HK-2 (cell line): ENCODE measurements around the gene PDILT.
"Not testable (repeated sequence)": the region's sequence is repeated elsewhere in the genome, so short reads cannot be mapped to it uniquely, and the experiment has no call there.

Experiments
- DNase-seq: peaks from one replicate; pipeline ENCODE4 v3.0.0-alpha.2; 2018; ENCODE audit not compliant: unreplicated experiment

The PDILT gene

GRCh38 chr16:20404637-20405036 lies at the start of gene PDILT:
PDILT (minus strand) TSS chr16:20404737; CDS start chr16:20399300, 5,437 bp downstream.
- no peak for DNase-seq

GRCh38 chr16:20453633-20454032 lies 49.1 kb upstream of the PDILT start:
- DNase-seq: not testable (repeated sequence)

- not testable (repeated sequence) for DNase-seq
Measured at GRCh38 chr16:20451364-20451763, 46.8 kb upstream of the PDILT start, which contains the start of gene ACSM2A. ACSM2A (plus strand) TSS chr16:20451521; CDS start chr16:20460115, 8,594 bp downstream.

- not testable (repeated sequence) for DNase-seq
Measured at GRCh38 chr16:20446652-20447393, 42.3 kb upstream of the PDILT start.

GRCh38 chr16:20441859-20442258 lies 37.3 kb upstream of the PDILT start:
- not testable (repeated sequence) for DNase-seq

GRCh38 chr16:20441191-20441590 lies 36.7 kb upstream of the PDILT start:
- DNase-seq: no peak

- DNase-seq: not testable (repeated sequence)
Measured at GRCh38 chr16:20440731-20441130, 36.2 kb upstream of the PDILT start.

GRCh38 chr16:20439820-20440231 lies 35.3 kb upstream of the PDILT start:
- DNase-seq: not testable (repeated sequence)

- DNase-seq: not testable (repeated sequence)
Measured at GRCh38 chr16:20438950-20439349, 34.4 kb upstream of the PDILT start.

- no peak for DNase-seq
Measured at GRCh38 chr16:20430948-20431347, 26.4 kb upstream of the PDILT start.

- not testable (repeated sequence) for DNase-seq
Measured at GRCh38 chr16:20430480-20430879, 25.9 kb upstream of the PDILT start.

GRCh38 chr16:20429499-20429898 lies 25.0 kb upstream of the PDILT start:
- not testable (repeated sequence) for DNase-seq

- not testable (repeated sequence) for DNase-seq
Measured at GRCh38 chr16:20427401-20427797, 22.9 kb upstream of the PDILT start.

GRCh38 chr16:20424129-20424866 lies 19.8 kb upstream of the PDILT start:
- no peak for DNase-seq

GRCh38 chr16:20423772-20424128 lies 19.2 kb upstream of the PDILT start:
- not testable (repeated sequence) for DNase-seq

- not testable (repeated sequence) for DNase-seq
Measured at GRCh38 chr16:20421748-20422147, 17.2 kb upstream of the PDILT start.

- DNase-seq: not testable (repeated sequence)
Measured at GRCh38 chr16:20419093-20419492, 14.6 kb upstream of the PDILT start.

- no peak for DNase-seq
Measured at GRCh38 chr16:20415541-20415940, 11.0 kb upstream of the PDILT start.

GRCh38 chr16:20411055-20411454 lies 6.5 kb upstream of the PDILT start:
- no peak for DNase-seq

GRCh38 chr16:20410121-20410723 lies 5.7 kb upstream of the PDILT start:
- no peak for DNase-seq

- peak; percentile 9 for DNase-seq
Measured at GRCh38 chr16:20409398-20410120, 5.0 kb upstream of the PDILT start, which contains the start of gene ACSM5. ACSM5 (plus strand) TSS chr16:20409534; CDS start chr16:20411485, 1,951 bp downstream.

- DNase-seq: no peak
Measured at GRCh38 chr16:20402651-20403050, 1.9 kb downstream of the PDILT start.
